Left ventricle myocardium inferior (tissue), 1 donor: Measurements from ENCODE around the gene MAP7D2. TPM values are rescaled to one million over a fixed set of nuclear protein-coding genes. Genes with fewer than 3 reads are reported as not detected.

ENCODE experiments used
- DNase-seq: peaks from one replicate; pipeline ENCODE4 v3.0.0-alpha.2; 2020
- H3K27ac ChIP-seq: fragments of 200-600 bp; replicated peaks from 2 replicates; pipeline ENCODE4 v1.8.0; 2021
- H3K27me3 ChIP-seq: fragments of 200-600 bp; 2 replicates; pipeline ENCODE4 v1.8.0; 2021; ENCODE audit warnings: low read depth
- H3K36me3 ChIP-seq: fragments of 200-600 bp; 2 replicates; pipeline ENCODE4 v1.8.0; 2021
- H3K4me1 ChIP-seq: fragments of 200-600 bp; 2 replicates; pipeline ENCODE4 v1.8.0; 2021
- H3K4me3 ChIP-seq: fragments of 200-600 bp; 2 replicates; pipeline ENCODE4 v1.8.0; 2021; ENCODE audit warnings: mild to moderate bottlenecking, moderate library complexity
- H3K9me3 ChIP-seq: fragments of 200-600 bp; replicated peaks from 2 replicates; pipeline ENCODE4 v1.8.0; 2021
- intact Hi-C: fragments of 100-400 bp; cut with micrococcal nuclease; formaldehyde crosslinking; loops from one replicate; pipeline ENCODE4 v1.11.0; 2022
- total RNA-seq: library from RNA; stranded (reverse); fragmentation: NEBNext Ultra II Directional; extraction: Animal tissue kit (Norgen Biotek cat#: 25700); gene quantifications from one replicate; pipeline ENCODE4 v1.2.1, GENCODE V29; 2021
- TF ChIP-seq, protein P1 (sequence below): fragments of 200-600 bp; IDR thresholded peaks from 2 replicates; pipeline ENCODE4 v1.8.0; 2021; ENCODE audit warnings: antibody characterized with exemption, mild to moderate bottlenecking, borderline replicate concordance
- donor health status: DM: no; HTN: yes; CAD: no; lungs with severe emphysema.

The MAP7D2 gene
- total RNA-seq, 1 donor from 2014 or later, result 0.44 TPM

- Histone ChIP-seq H3K9me3 (no peaks in the 10 kb centered on the region), H3K36me3 (no peaks in the 10 kb centered on the region), H3K4me1 (peaks cover 3% of the 10 kb centered on the region), H3K4me3 (peak overlapping the region; percentile 58), H3K27me3 (peaks cover 18% of the 10 kb centered on the region), H3K27ac (no peak overlapping the region)
- no peak for DNase-seq
- intact Hi-C loops, result no loop called here
- TF ChIP-seq, protein P1, sequence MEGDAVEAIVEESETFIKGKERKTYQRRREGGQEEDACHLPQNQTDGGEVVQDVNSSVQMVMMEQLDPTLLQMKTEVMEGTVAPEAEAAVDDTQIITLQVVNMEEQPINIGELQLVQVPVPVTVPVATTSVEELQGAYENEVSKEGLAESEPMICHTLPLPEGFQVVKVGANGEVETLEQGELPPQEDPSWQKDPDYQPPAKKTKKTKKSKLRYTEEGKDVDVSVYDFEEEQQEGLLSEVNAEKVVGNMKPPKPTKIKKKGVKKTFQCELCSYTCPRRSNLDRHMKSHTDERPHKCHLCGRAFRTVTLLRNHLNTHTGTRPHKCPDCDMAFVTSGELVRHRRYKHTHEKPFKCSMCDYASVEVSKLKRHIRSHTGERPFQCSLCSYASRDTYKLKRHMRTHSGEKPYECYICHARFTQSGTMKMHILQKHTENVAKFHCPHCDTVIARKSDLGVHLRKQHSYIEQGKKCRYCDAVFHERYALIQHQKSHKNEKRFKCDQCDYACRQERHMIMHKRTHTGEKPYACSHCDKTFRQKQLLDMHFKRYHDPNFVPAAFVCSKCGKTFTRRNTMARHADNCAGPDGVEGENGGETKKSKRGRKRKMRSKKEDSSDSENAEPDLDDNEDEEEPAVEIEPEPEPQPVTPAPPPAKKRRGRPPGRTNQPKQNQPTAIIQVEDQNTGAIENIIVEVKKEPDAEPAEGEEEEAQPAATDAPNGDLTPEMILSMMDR, result no peak
Measured at GRCh38 chrX:20116087-20116576, 575 bp downstream of the MAP7D2 start.

GRCh38 chrX:20112022-20112774 is 4.5 kb downstream of the MAP7D2 start:
- TF ChIP-seq, protein P1, result no peak
- Histone ChIP-seq H3K4me1 (peaks cover 3% of the 10 kb centered on the region), H3K9me3 (no peaks in the 10 kb centered on the region), H3K36me3 (no peaks in the 10 kb centered on the region), H3K27me3 (peaks cover 14% of the 10 kb centered on the region), H3K27ac (no peak overlapping the region), H3K4me3 (no peak overlapping the region)
- no peak for DNase-seq
- intact Hi-C loops, result no loop called here

- peaks cover 5% of the 10 kb centered on the region for H3K27me3 ChIP-seq
- intact Hi-C loops, result no loop called here
Measured at GRCh38 chrX:20111271-20111670, 5.4 kb downstream of the MAP7D2 start.

DNA sequence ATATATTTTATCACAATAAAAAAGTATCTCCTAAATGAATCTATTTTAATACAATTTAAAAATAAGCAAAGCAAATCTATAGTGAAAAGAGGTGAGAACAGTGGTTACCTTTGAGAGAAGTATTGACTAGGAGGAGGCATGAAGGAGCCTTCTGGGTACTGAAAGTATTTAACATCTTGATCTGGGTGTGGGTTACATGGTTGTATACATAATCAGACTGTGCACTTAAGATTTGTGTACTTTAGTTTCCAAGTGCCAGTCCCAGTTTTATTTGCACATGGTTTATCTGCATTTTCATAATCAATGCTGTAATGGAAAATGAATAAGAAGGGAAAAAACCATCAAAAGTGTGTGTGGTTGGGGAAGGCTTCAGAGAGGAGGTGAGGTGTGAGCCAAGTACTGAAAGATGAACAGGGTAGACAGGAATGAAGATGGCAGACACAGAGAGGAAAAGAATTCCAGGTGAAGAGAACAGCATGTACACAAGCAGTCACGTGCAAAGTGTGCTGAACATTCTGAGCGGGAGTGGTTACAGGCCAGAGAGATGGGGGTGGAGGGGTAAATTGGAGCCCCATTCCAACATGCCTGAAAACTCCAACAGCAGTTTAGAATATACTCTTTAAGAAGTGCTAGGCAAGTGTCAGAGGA is 14.6 kb downstream of the MAP7D2 start:
- TF ChIP-seq, protein P1, result no peak
- no peaks in the 10 kb centered on the region for H3K4me1 ChIP-seq
- no peaks in the 10 kb centered on the region for H3K36me3 ChIP-seq
- DNase-seq, result no peak
- no peaks in the 10 kb centered on the region for H3K9me3 ChIP-seq
- H3K4me3 ChIP-seq, result no peak overlapping the region
- H3K27me3 ChIP-seq, result no peaks in the 10 kb centered on the region
- no peak overlapping the region for H3K27ac ChIP-seq
- intact Hi-C loops, result no loop called here

More at GRCh38 chrX:20111271-20111670, 5.4 kb downstream of the MAP7D2 start:
- no peaks in the 10 kb centered on the region for H3K9me3 ChIP-seq
- no peak overlapping the region for H3K4me3 ChIP-seq
- DNase-seq, result no peak
- H3K4me1 ChIP-seq, result no peaks in the 10 kb centered on the region
- TF ChIP-seq, protein P1, result no peak
- no peaks in the 10 kb centered on the region for H3K36me3 ChIP-seq
- no peak overlapping the region for H3K27ac ChIP-seq

- Histone ChIP-seq H3K27me3 (no peaks in the 10 kb centered on the region), H3K27ac (no peak overlapping the region), H3K36me3 (no peaks in the 10 kb centered on the region), H3K4me1 (no peaks in the 10 kb centered on the region), H3K4me3 (no peak overlapping the region), H3K9me3 (no peaks in the 10 kb centered on the region)
- no peak for DNase-seq
- TF ChIP-seq, protein P1, result no peak
- intact Hi-C loops, result no loop called here
Measured at GRCh38 chrX:20091499-20091898, 25.2 kb downstream of the MAP7D2 start.
